BLaER1 (cell line): Measurements from ENCODE around the gene NAPB.
A peak's percentile ranks its signal among the peaks of the same experiment; 100 is the strongest.
"Not testable (repeated sequence)": the region's sequence is repeated elsewhere in the genome, so short reads cannot be mapped to it uniquely, and the experiment has no call there.

Source experiments
- H3K27ac ChIP-seq: shearing (Covaris generic); formaldehyde crosslinking; 2 replicates; pipeline ENCODE4 v1.8.1; 2022
- H3K27me3 ChIP-seq: shearing (Covaris generic); formaldehyde crosslinking; 2 replicates; pipeline ENCODE4 v1.8.1; 2022
- H3K36me3 ChIP-seq: shearing (Covaris generic); formaldehyde crosslinking; 2 replicates; pipeline ENCODE4 v1.8.1; 2022
- H3K4me1 ChIP-seq: shearing (Covaris generic); formaldehyde crosslinking; 2 replicates; pipeline ENCODE4 v1.8.1; 2022
- H3K4me2 ChIP-seq: shearing (Covaris generic); formaldehyde crosslinking; 2 replicates; pipeline ENCODE4 v1.8.1; 2022
- H3K4me3 ChIP-seq: shearing (Covaris generic); formaldehyde crosslinking; 2 replicates; pipeline ENCODE4 v1.8.1; 2022
- H3K9ac ChIP-seq: shearing (Covaris generic); formaldehyde crosslinking; 2 replicates; pipeline ENCODE4 v1.8.1; 2022
- H3K9me3 ChIP-seq: shearing (Covaris generic); formaldehyde crosslinking; 2 replicates; pipeline ENCODE4 v1.8.1; 2022
- H4K20me1 ChIP-seq: shearing (Covaris generic); formaldehyde crosslinking; 2 replicates; pipeline ENCODE4 v1.8.1; 2022
- Cebpa-rat ChIP-seq: shearing (Covaris generic); IDR thresholded peaks from 2 replicates; pipeline ENCODE4 v1.8.1; 2022

NAPB gene

GRCh38 chr20:23420943-23421931 is at the start of gene NAPB:
NAPB (minus strand) TSS chr20:23421488; CDS start chr20:23421402, 86 bp downstream.
- H3K4me2 ChIP-seq: peak within 1 kb of the TSS; percentile 93
- peak within 1 kb of the TSS; percentile 98 for H3K4me3 ChIP-seq
- H4K20me1 ChIP-seq: peaks cover 40% of the 10 kb centered on the region
- H3K4me1 ChIP-seq: peaks cover 46% of the 10 kb centered on the region
- TF ChIP-seq Cebpa-rat: no peak
- peak within 1 kb of the TSS; percentile 94 for H3K9ac ChIP-seq
- H3K36me3 ChIP-seq: no peaks in the 10 kb centered on the region
- H3K27ac ChIP-seq: peak within 1 kb of the TSS; percentile 93
- H3K9me3 ChIP-seq: no peaks in the 10 kb centered on the region
- H3K27me3 ChIP-seq: no peaks in the 10 kb centered on the region

- not testable (repeated sequence) for H4K20me1 ChIP-seq, H3K9ac ChIP-seq, H3K27ac ChIP-seq, H3K36me3 ChIP-seq, H3K27me3 ChIP-seq, H3K4me3 ChIP-seq, H3K4me1 ChIP-seq, H3K4me2 ChIP-seq
- H3K9me3 ChIP-seq: peaks cover 52% of the 10 kb centered on the region
These were observed 45.7 kb upstream of the NAPB start for GRCh38 chr20:23466961-23467360.

- Histone ChIP-seq H3K4me1 (peaks cover 29% of the 10 kb centered on the region), H3K4me3 (no peak overlapping the region), H3K27me3 (no peaks in the 10 kb centered on the region), H3K9ac (no peak overlapping the region), H3K9me3 (peaks cover 27% of the 10 kb centered on the region), H3K4me2 (no peak overlapping the region), H3K36me3 (no peaks in the 10 kb centered on the region), H3K27ac (no peak overlapping the region), H4K20me1 (no peaks in the 10 kb centered on the region)
- no peak for TF ChIP-seq Cebpa-rat
These were observed 39.9 kb upstream of the NAPB start for GRCh38 chr20:23461180-23461579.

GRCh38 chr20:23459461-23460150 is 38.3 kb upstream of the NAPB start:
- Histone ChIP-seq H3K36me3 (no peaks in the 10 kb centered on the region), H3K27ac (no peak overlapping the region), H3K9me3 (peaks cover 14% of the 10 kb centered on the region), H3K4me2 (no peak overlapping the region), H3K4me3 (no peak overlapping the region), H4K20me1 (no peaks in the 10 kb centered on the region), H3K9ac (no peak overlapping the region), H3K27me3 (no peaks in the 10 kb centered on the region), H3K4me1 (peaks cover 38% of the 10 kb centered on the region)
- no peak for TF ChIP-seq Cebpa-rat

- H3K4me2 ChIP-seq: peak overlapping the region; percentile 71
- H3K4me1 ChIP-seq: peaks cover 57% of the 10 kb centered on the region
These were observed 35.6 kb upstream of the NAPB start for GRCh38 chr20:23456873-23457272.

GRCh38 chr20:23456409-23456808 is 35.1 kb upstream of the NAPB start:
- Histone ChIP-seq H3K9me3 (no peaks in the 10 kb centered on the region), H3K27me3 (no peaks in the 10 kb centered on the region), H3K4me2 (peak overlapping the region; percentile 71), H3K4me1 (peaks cover 57% of the 10 kb centered on the region), H4K20me1 (no peaks in the 10 kb centered on the region), H3K9ac (peak overlapping the region; percentile 10; the same call in 1 of the 2 replicates), H3K27ac (peak overlapping the region; percentile 52), H3K4me3 (peak overlapping the region; percentile 12; the same call in 1 of the 2 replicates), H3K36me3 (no peaks in the 10 kb centered on the region)
- no peak for TF ChIP-seq Cebpa-rat

More at GRCh38 chr20:23456873-23457272, 35.6 kb upstream of the NAPB start:
- H3K9me3 ChIP-seq: no peaks in the 10 kb centered on the region
- no peaks in the 10 kb centered on the region for H3K27me3 ChIP-seq
- H3K27ac ChIP-seq: peak overlapping the region; percentile 52
- no peak for TF ChIP-seq Cebpa-rat
- H4K20me1 ChIP-seq: no peaks in the 10 kb centered on the region
- H3K9ac ChIP-seq: peak overlapping the region; percentile 10; the same call in 1 of the 2 replicates
- H3K36me3 ChIP-seq: no peaks in the 10 kb centered on the region
- no peak overlapping the region for H3K4me3 ChIP-seq

GRCh38 chr20:23455639-23456038 is 34.4 kb upstream of the NAPB start:
- H4K20me1 ChIP-seq: no peaks in the 10 kb centered on the region
- H3K4me2 ChIP-seq: peak overlapping the region; percentile 71
- H3K36me3 ChIP-seq: no peaks in the 10 kb centered on the region
- peak overlapping the region; percentile 10; the same call in 1 of the 2 replicates for H3K9ac ChIP-seq
- no peaks in the 10 kb centered on the region for H3K27me3 ChIP-seq
- H3K9me3 ChIP-seq: no peaks in the 10 kb centered on the region
- no peak for TF ChIP-seq Cebpa-rat
- H3K27ac ChIP-seq: 0 out of 2 replicates have a peak overlapping the region, but pooled peaks have one; percentile 52
- no peak overlapping the region for H3K4me3 ChIP-seq
- peaks cover 57% of the 10 kb centered on the region for H3K4me1 ChIP-seq

- no peak for TF ChIP-seq Cebpa-rat
- no peaks in the 10 kb centered on the region for H3K27me3 ChIP-seq
- H3K9me3 ChIP-seq: no peaks in the 10 kb centered on the region
- H3K27ac ChIP-seq: no peak overlapping the region
- no peak overlapping the region for H3K4me3 ChIP-seq
- peaks cover 58% of the 10 kb centered on the region for H3K4me1 ChIP-seq
- H4K20me1 ChIP-seq: no peaks in the 10 kb centered on the region
- H3K36me3 ChIP-seq: no peaks in the 10 kb centered on the region
- no peak overlapping the region for H3K4me2 ChIP-seq
- H3K9ac ChIP-seq: no peak overlapping the region
These were observed 33.5 kb upstream of the NAPB start for GRCh38 chr20:23454816-23455215.

- peaks cover 60% of the 10 kb centered on the region for H3K4me1 ChIP-seq
- no peaks in the 10 kb centered on the region for H3K36me3 ChIP-seq
- H3K9ac ChIP-seq: no peak overlapping the region
- no peaks in the 10 kb centered on the region for H3K9me3 ChIP-seq
- TF ChIP-seq Cebpa-rat: no peak
- H3K4me2 ChIP-seq: peak overlapping the region; percentile 36; the same call in 1 of the 2 replicates
- no peaks in the 10 kb centered on the region for H3K27me3 ChIP-seq
- H3K4me3 ChIP-seq: no peak overlapping the region
- H3K27ac ChIP-seq: no peak overlapping the region
- H4K20me1 ChIP-seq: no peaks in the 10 kb centered on the region
These were observed 32.6 kb upstream of the NAPB start for GRCh38 chr20:23453549-23454543.
